ENCODE measurements around the gene WDR7. TPM values are rescaled to one million over a fixed set of nuclear protein-coding genes. Genes with fewer than 3 reads are reported as not detected.

WDR7 gene
- total and polyA plus RNA-seq, 4 donors, result 3.7 to 42.7 (median 19.0) TPM

- no peak for TF ChIP-seq CTCF (IDR thresholded peaks at IDR 0.05; ENCODE audit: control extremely low read depth, extremely low read depth)
- no peaks in the 10 kb centered on the region for H3K9me3 ChIP-seq (ENCODE audit: control insufficient read depth in 4 of 4, insufficient read depth in 3 of 4, low read length in 3 of 4)
- 94 to 97% methylated on average over 5 of the region's 5 CpGs for WGBS, 2 donors
- ATAC-seq (ENCODE audit: insufficient read depth, low FRiP score) (no peak), DNase-seq (no peak)
- no peaks in the 10 kb centered on the region for H3K27me3 ChIP-seq (ENCODE audit: control insufficient read depth in 3 of 3, insufficient read depth in 3 of 3, low read length in 2 of 3)
- H3K27ac ChIP-seq (ENCODE audit: low read depth in 1 of 2, low read length in 1 of 2), result no peak overlapping the region
- no peak overlapping the region for H3K9ac ChIP-seq (ENCODE audit: insufficient read depth in 1 of 2, low read length in 2 of 2)
- H3K36me3 ChIP-seq (ENCODE audit: control insufficient read depth in 4 of 4, insufficient read depth in 4 of 4, low read length in 4 of 4), result peaks cover 0 to 4% (median 3%) of the 10 kb centered on the region in 4 donors
- H3K4me3 ChIP-seq, result no peak overlapping the region
- H3K4me1 ChIP-seq (ENCODE audit: control insufficient read depth in 5 of 5, insufficient read depth in 5 of 5, low read length in 5 of 5), result no peaks in the 10 kb centered on the region
Observed at GRCh38 chr18:56804395-56804794, 153.2 kb downstream of the WDR7 start.

GRCh38 chr18:56807901-56808300 is 156.7 kb downstream of the WDR7 start:
- TF ChIP-seq CTCF (IDR thresholded peaks at IDR 0.05; ENCODE audit: control extremely low read depth, extremely low read depth), result no peak
- H3K9ac ChIP-seq (ENCODE audit: insufficient read depth in 1 of 2, low read length in 2 of 2), result no peak overlapping the region

GRCh38 chr18:56812674-56813073 is 161.5 kb downstream of the WDR7 start:
- Histone ChIP-seq H3K9ac (ENCODE audit: insufficient read depth in 1 of 2, low read length in 2 of 2) (no peak overlapping the region), H3K9me3 (ENCODE audit: control insufficient read depth in 4 of 4, insufficient read depth in 3 of 4, low read length in 3 of 4) (no peaks in the 10 kb centered on the region), H3K36me3 (ENCODE audit: control insufficient read depth in 4 of 4, insufficient read depth in 4 of 4, low read length in 4 of 4) (peaks cover 0 to under 1% (median 0%) of the 10 kb centered on the region in 4 donors), H3K27ac (ENCODE audit: low read depth in 1 of 2, low read length in 1 of 2) (no peak overlapping the region), H3K4me3 (no peak overlapping the region), H3K27me3 (ENCODE audit: control insufficient read depth in 3 of 3, insufficient read depth in 3 of 3, low read length in 2 of 3) (no peaks in the 10 kb centered on the region), H3K4me1 (ENCODE audit: control insufficient read depth in 5 of 5, insufficient read depth in 5 of 5, low read length in 5 of 5) (no peaks in the 10 kb centered on the region)
- TF ChIP-seq CTCF (IDR thresholded peaks at IDR 0.05; ENCODE audit: control extremely low read depth, extremely low read depth), result no peak
- DNase-seq (no peak), ATAC-seq (ENCODE audit: insufficient read depth, low FRiP score) (no peak)
- WGBS, 2 donors, result 94 to 95% methylated on average over 5 of the region's 5 CpGs

More at GRCh38 chr18:56807901-56808300, 156.7 kb downstream of the WDR7 start:
- no peak for DNase-seq
- Histone ChIP-seq H3K9me3 (ENCODE audit: control insufficient read depth in 4 of 4, insufficient read depth in 3 of 4, low read length in 3 of 4) (no peaks in the 10 kb centered on the region), H3K27me3 (ENCODE audit: control insufficient read depth in 3 of 3, insufficient read depth in 3 of 3, low read length in 2 of 3) (no peaks in the 10 kb centered on the region), H3K4me3 (no peak overlapping the region), H3K27ac (ENCODE audit: low read depth in 1 of 2, low read length in 1 of 2) (no peak overlapping the region), H3K36me3 (ENCODE audit: control insufficient read depth in 4 of 4, insufficient read depth in 4 of 4, low read length in 4 of 4) (peaks cover 0 to 3% (median 1%) of the 10 kb centered on the region in 4 donors), H3K4me1 (ENCODE audit: control insufficient read depth in 5 of 5, insufficient read depth in 5 of 5, low read length in 5 of 5) (no peaks in the 10 kb centered on the region)
- WGBS, 2 donors, result 81 to 84% methylated on average over 2 of the region's 2 CpGs
- no peak for ATAC-seq (ENCODE audit: insufficient read depth, low FRiP score)

- no peak for TF ChIP-seq CTCF (IDR thresholded peaks at IDR 0.05; ENCODE audit: control extremely low read depth, extremely low read depth)
- Histone ChIP-seq H3K27me3 (ENCODE audit: control insufficient read depth in 3 of 3, insufficient read depth in 3 of 3, low read length in 2 of 3) (no peaks in the 10 kb centered on the region), H3K27ac (ENCODE audit: low read depth in 1 of 2, low read length in 1 of 2) (no peak overlapping the region), H3K4me1 (ENCODE audit: control insufficient read depth in 5 of 5, insufficient read depth in 5 of 5, low read length in 5 of 5) (no peaks in the 10 kb centered on the region), H3K9ac (ENCODE audit: insufficient read depth in 1 of 2, low read length in 2 of 2) (no peak overlapping the region), H3K4me3 (no peak overlapping the region), H3K36me3 (ENCODE audit: control insufficient read depth in 4 of 4, insufficient read depth in 4 of 4, low read length in 4 of 4) (peaks cover 0 to 2% (median 0%) of the 10 kb centered on the region in 4 donors), H3K9me3 (ENCODE audit: control insufficient read depth in 4 of 4, insufficient read depth in 3 of 4, low read length in 3 of 4) (no peaks in the 10 kb centered on the region)
- 90 to 95% methylated on average over 7 of the region's 7 CpGs for WGBS, 2 donors
- no peak for ATAC-seq (ENCODE audit: insufficient read depth, low FRiP score)
- DNase-seq, result no peak
Observed at GRCh38 chr18:56815926-56816325, 164.8 kb downstream of the WDR7 start.

All from lung (tissue), 12 donors.